HL-60 (cell line): ENCODE results near the gene ALS2CL.

Experiments used
- DNase-seq, 2 experiments: peaks; one replicate each; pipeline ENCODE4 v3.0.0-alpha.2; 2010 to 2020; ENCODE audit warnings: low read depth in 1 of 2, low spot score in 1 of 2
- H3K27ac ChIP-seq: fragments of 250-450 bp; sonication (Bioruptor Pico); replicated peaks from 2 replicates; pipeline ENCODE4 v1.5.1; 2020; ENCODE audit warnings: mild to moderate bottlenecking, moderate library complexity
- H3K27me3 ChIP-seq: fragments of 250-450 bp; sonication (Bioruptor Pico); 2 replicates; pipeline ENCODE4 v1.5.1; 2021; ENCODE audit warnings: mild to moderate bottlenecking, moderate library complexity; ENCODE audit not compliant: insufficient read depth, poor library complexity, severe bottlenecking
- H3K4me3 ChIP-seq: replicated peaks from 2 replicates; pipeline ENCODE4 v1.5.1; 2011; ENCODE audit warnings: mild to moderate bottlenecking, control low read depth, low read length; ENCODE audit not compliant: insufficient read depth
- GABPA ChIP-seq: IDR thresholded peaks from 2 replicates; pipeline ENCODE4 v1.6.1; 2012; ENCODE audit warnings: low read depth
- POLR2AphosphoS5 ChIP-seq: IDR thresholded peaks from 2 replicates; pipeline ENCODE4 v1.6.1; 2012; ENCODE audit warnings: low read depth
- SPI1 ChIP-seq: IDR thresholded peaks from 2 replicates; pipeline ENCODE4 v1.6.1; 2012; ENCODE audit warnings: low read depth, mild to moderate bottlenecking, borderline replicate concordance
- TF ChIP-seq, protein P1 (sequence below): IDR thresholded peaks from one replicate; pipeline ENCODE4 v1.5.1; 2011; ENCODE audit warnings: low read length, control low read depth, inconsistent platforms; ENCODE audit not compliant: insufficient read depth
- TF ChIP-seq, protein P2 (sequence below): IDR thresholded peaks from 2 replicates; pipeline ENCODE4 v1.6.1; 2012; ENCODE audit warnings: low read depth; ENCODE audit not compliant: insufficient replicate concordance

The ALS2CL gene

GRCh38 chr3:46713898-46714552, 20.5 kb upstream of the ALS2CL start:
- no peak for TF ChIP-seq GABPA
- no peak for TF ChIP-seq POLR2AphosphoS5
- no peak for TF ChIP-seq SPI1
- TF ChIP-seq, protein P1, sequence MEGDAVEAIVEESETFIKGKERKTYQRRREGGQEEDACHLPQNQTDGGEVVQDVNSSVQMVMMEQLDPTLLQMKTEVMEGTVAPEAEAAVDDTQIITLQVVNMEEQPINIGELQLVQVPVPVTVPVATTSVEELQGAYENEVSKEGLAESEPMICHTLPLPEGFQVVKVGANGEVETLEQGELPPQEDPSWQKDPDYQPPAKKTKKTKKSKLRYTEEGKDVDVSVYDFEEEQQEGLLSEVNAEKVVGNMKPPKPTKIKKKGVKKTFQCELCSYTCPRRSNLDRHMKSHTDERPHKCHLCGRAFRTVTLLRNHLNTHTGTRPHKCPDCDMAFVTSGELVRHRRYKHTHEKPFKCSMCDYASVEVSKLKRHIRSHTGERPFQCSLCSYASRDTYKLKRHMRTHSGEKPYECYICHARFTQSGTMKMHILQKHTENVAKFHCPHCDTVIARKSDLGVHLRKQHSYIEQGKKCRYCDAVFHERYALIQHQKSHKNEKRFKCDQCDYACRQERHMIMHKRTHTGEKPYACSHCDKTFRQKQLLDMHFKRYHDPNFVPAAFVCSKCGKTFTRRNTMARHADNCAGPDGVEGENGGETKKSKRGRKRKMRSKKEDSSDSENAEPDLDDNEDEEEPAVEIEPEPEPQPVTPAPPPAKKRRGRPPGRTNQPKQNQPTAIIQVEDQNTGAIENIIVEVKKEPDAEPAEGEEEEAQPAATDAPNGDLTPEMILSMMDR: no peak
- TF ChIP-seq, protein P2, sequence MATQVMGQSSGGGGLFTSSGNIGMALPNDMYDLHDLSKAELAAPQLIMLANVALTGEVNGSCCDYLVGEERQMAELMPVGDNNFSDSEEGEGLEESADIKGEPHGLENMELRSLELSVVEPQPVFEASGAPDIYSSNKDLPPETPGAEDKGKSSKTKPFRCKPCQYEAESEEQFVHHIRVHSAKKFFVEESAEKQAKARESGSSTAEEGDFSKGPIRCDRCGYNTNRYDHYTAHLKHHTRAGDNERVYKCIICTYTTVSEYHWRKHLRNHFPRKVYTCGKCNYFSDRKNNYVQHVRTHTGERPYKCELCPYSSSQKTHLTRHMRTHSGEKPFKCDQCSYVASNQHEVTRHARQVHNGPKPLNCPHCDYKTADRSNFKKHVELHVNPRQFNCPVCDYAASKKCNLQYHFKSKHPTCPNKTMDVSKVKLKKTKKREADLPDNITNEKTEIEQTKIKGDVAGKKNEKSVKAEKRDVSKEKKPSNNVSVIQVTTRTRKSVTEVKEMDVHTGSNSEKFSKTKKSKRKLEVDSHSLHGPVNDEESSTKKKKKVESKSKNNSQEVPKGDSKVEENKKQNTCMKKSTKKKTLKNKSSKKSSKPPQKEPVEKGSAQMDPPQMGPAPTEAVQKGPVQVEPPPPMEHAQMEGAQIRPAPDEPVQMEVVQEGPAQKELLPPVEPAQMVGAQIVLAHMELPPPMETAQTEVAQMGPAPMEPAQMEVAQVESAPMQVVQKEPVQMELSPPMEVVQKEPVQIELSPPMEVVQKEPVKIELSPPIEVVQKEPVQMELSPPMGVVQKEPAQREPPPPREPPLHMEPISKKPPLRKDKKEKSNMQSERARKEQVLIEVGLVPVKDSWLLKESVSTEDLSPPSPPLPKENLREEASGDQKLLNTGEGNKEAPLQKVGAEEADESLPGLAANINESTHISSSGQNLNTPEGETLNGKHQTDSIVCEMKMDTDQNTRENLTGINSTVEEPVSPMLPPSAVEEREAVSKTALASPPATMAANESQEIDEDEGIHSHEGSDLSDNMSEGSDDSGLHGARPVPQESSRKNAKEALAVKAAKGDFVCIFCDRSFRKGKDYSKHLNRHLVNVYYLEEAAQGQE: no peak
- Histone ChIP-seq H3K27ac (no peak overlapping the region), H3K4me3 (no peak overlapping the region), H3K27me3 (no peaks in the 10 kb centered on the region)
- no peak for DNase-seq

DNA sequence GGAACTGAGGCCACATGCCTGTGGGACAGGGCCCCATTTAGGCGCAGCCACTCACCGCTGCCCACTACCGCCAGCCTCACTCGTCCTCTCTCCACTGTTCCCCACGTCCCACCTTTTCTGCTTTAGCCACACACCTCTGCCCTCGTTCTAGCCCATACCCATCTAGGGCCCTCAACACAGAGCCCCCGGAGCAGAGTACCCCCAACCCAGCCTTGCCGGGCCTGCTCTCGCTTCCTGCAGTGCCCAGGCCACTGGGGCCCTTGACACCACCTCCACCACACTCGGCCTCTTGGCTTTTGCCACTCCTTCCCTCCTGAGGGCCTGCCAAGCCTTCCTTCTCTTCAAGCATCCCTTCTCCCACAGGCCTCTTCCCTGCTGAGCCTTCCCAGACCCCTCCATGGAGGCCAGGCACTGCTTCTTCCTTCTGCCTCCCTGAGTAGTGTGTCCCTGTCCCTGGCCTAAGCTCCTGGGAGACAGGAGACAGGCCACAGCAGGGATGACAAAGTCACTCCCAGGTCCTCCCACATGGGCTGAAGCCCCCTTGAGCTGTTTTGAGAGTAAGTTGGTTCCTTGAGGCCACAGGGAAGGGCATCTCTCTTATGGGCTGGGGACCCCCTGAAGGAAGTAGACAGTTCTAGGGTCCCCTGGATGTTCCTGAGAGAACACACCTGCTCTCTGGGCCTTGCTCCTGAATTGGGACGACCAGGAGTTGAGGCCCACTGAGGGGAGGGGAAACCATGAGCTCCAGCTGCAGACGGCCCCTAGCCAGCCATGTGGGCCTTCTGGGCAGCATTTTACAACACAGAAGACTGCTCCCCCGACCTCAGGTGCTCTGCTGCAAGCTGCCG, 19.8 kb upstream of the ALS2CL start:
- no peaks in the 10 kb centered on the region for H3K27me3 ChIP-seq
- no peak overlapping the region for H3K27ac ChIP-seq
- DNase-seq: no peak
- H3K4me3 ChIP-seq: no peak overlapping the region
- TF ChIP-seq SPI1 (no peak), POLR2AphosphoS5 (no peak), GABPA (no peak)
- TF ChIP-seq, protein P1: no peak
- TF ChIP-seq, protein P2: no peak

DNA sequence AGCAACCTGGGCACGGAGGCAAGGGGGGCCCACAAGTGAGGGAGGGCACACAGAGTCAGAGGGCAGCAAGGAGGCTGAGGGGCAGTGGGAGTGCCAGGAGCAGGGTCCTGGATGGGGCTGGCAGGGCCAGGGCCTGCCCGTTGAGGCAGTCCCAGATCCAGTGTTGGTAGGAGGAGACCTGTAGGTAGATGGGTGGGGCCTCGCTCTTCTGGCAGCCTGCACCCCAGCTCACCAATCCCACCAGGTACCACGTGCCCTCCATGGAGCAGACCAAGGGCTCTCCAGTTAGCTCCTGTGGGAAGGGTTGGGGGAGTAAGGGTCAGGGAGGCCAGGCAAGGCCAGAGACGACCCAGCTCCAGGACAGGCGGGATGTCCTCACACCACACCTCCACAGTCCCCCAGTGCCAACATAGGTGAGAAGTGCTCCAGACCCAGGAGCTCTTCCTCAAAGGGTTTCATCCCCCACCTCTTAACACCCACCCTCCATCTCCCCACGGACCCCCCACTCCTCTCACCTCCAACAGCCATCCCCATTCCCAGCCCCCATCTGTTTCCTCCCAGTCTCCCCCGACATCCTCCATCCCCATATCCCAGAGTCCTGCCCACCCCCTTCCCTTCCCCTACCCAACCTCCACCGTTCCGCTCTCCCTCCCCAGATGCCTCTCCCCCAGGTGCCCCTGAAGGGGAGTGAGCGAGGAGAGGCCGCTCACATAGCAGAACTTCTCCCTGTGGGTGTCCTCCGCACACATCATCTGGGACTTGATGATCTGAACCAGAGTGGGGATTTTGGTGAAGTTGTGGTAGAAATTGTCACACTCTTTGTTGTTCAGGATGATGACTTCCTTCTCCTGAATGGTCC, 18.9 kb upstream of the ALS2CL start:
- DNase-seq: no peak
- H3K27ac ChIP-seq: no peak overlapping the region
- no peak overlapping the region for H3K4me3 ChIP-seq
- TF ChIP-seq POLR2AphosphoS5: no peak
- TF ChIP-seq, protein P2: no peak
- TF ChIP-seq SPI1: no peak
- TF ChIP-seq GABPA: no peak
- H3K27me3 ChIP-seq: no peaks in the 10 kb centered on the region
